ENCODE results near the gene REEP3. TPM values are rescaled to one million over a fixed set of nuclear protein-coding genes. Genes with fewer than 3 reads are reported as not detected.

The REEP3 gene
- total RNA-seq, 4 donors from 2014 or later: 63.4 to 79.6 (median 73.1) TPM

GRCh38 chr10:63506554-63506953 is 14.6 kb upstream of the REEP3 start:
- DNase-seq: no peak
- intact Hi-C loops (cut with DNase I): no loop called here
- Histone ChIP-seq H3K27me3 (no peaks in the 10 kb centered on the region), H3K4me3 (replicated peaks in 1 of 3) (no peak overlapping the region), H3K9me3 (no peaks in the 10 kb centered on the region), H3K27ac (no peak overlapping the region), H3K36me3 (no peaks in the 10 kb centered on the region), H3K4me1 (peaks cover 5 to 6% of the 10 kb centered on the region in 2 donors)
- no peak for TF ChIP-seq CTCF (IDR thresholded peaks at IDR 0.05)
- TF ChIP-seq POLR2A (IDR thresholded peaks at IDR 0.05): no peak
- 82 to 84% methylated on average over 1 of the region's 1 CpG for WGBS, 2 donors

GRCh38 chr10:63515002-63515763 is 6.0 kb upstream of the REEP3 start:
- Histone ChIP-seq H3K4me3 (replicated peaks in 1 of 3) (no peak overlapping the region), H3K4me1 (peaks cover 3 to 8% of the 10 kb centered on the region in 2 donors), H3K36me3 (no peaks in the 10 kb centered on the region), H3K27ac (peak overlapping the region; percentile 34 to 75 (median 69)), H3K9me3 (no peaks in the 10 kb centered on the region), H3K27me3 (no peaks in the 10 kb centered on the region)
- no peak for TF ChIP-seq POLR2A (IDR thresholded peaks at IDR 0.05)
- TF ChIP-seq CTCF (IDR thresholded peaks at IDR 0.05): no peak
- intact Hi-C loops (cut with DNase I): loop anchor here (10.0 kb wide), 1 partner anchor 50 kb away; the partner anchor contains the start of gene JMJD1C
- WGBS, 2 donors: 53 to 59% methylated on average over 5 of the region's 5 CpGs
- DNase-seq: no peak

GRCh38 chr10:63516207-63516606 is 5.0 kb upstream of the REEP3 start:
- intact Hi-C loops (cut with DNase I): loop anchor here (10.0 kb wide), 1 partner anchor 51 kb away; the partner anchor contains the start of gene JMJD1C
- Histone ChIP-seq H3K4me1 (peaks cover 3 to 15% of the 10 kb centered on the region in 2 donors), H3K9me3 (no peaks in the 10 kb centered on the region), H3K27me3 (no peaks in the 10 kb centered on the region), H3K36me3 (no peaks in the 10 kb centered on the region), H3K4me3 (replicated peaks in 1 of 3) (no peak overlapping the region), H3K27ac (peak overlapping the region in 1 of 3 donors; percentile 75)
- no peak for DNase-seq
- WGBS, 2 donors: 87 to 93% methylated on average over 1 of the region's 1 CpG
- TF ChIP-seq CTCF (IDR thresholded peaks at IDR 0.05) (no peak), POLR2A (IDR thresholded peaks at IDR 0.05) (no peak)

- no peak overlapping the region for H3K27ac ChIP-seq
- no peak for DNase-seq
- H3K4me3 ChIP-seq (replicated peaks in 1 of 3): no peak overlapping the region
- TF ChIP-seq CTCF (IDR thresholded peaks at IDR 0.05) (no peak), POLR2A (IDR thresholded peaks at IDR 0.05) (no peak)
- peaks cover 15 to 30% of the 10 kb centered on the region in 2 donors for H3K4me1 ChIP-seq
- H3K9me3 ChIP-seq: no peaks in the 10 kb centered on the region
- intact Hi-C loops (cut with DNase I): loop anchor here (10.0 kb wide), 1 partner anchor 54 kb away; the partner anchor contains the start of gene JMJD1C
- H3K36me3 ChIP-seq: no peaks in the 10 kb centered on the region
- 95 to 96% methylated on average over 6 of the region's 6 CpGs for WGBS, 2 donors
- no peaks in the 10 kb centered on the region for H3K27me3 ChIP-seq
Measured at GRCh38 chr10:63518690-63519288, 2.4 kb upstream of the REEP3 start.

Measured in thyroid gland (tissue), 4 donors.